Left ventricle myocardium inferior (tissue), 1 donor: ENCODE results near the gene HMGB1. TPM values are rescaled to one million over a fixed set of nuclear protein-coding genes. Genes with fewer than 3 reads are reported as not detected.

ENCODE experiments used
- DNase-seq: peaks from one replicate; pipeline ENCODE4 v3.0.0-alpha.2; 2020
- H3K27ac ChIP-seq: fragments of 200-600 bp; replicated peaks from 2 replicates; pipeline ENCODE4 v1.8.0; 2021
- H3K27me3 ChIP-seq: fragments of 200-600 bp; 2 replicates; pipeline ENCODE4 v1.8.0; 2021; ENCODE audit warnings: low read depth
- H3K36me3 ChIP-seq: fragments of 200-600 bp; 2 replicates; pipeline ENCODE4 v1.8.0; 2021
- H3K4me1 ChIP-seq: fragments of 200-600 bp; 2 replicates; pipeline ENCODE4 v1.8.0; 2021
- H3K4me3 ChIP-seq: fragments of 200-600 bp; 2 replicates; pipeline ENCODE4 v1.8.0; 2021; ENCODE audit warnings: mild to moderate bottlenecking, moderate library complexity
- H3K9me3 ChIP-seq: fragments of 200-600 bp; replicated peaks from 2 replicates; pipeline ENCODE4 v1.8.0; 2021
- intact Hi-C: fragments of 100-400 bp; cut with micrococcal nuclease; formaldehyde crosslinking; loops from one replicate; pipeline ENCODE4 v1.11.0; 2022
- total RNA-seq: library from RNA; stranded (reverse); fragmentation: NEBNext Ultra II Directional; extraction: Animal tissue kit (Norgen Biotek cat#: 25700); gene quantifications from one replicate; pipeline ENCODE4 v1.2.1, GENCODE V29; 2021
- TF ChIP-seq, protein P1 (sequence below): fragments of 200-600 bp; IDR thresholded peaks from 2 replicates; pipeline ENCODE4 v1.8.0; 2021; ENCODE audit warnings: antibody characterized with exemption, mild to moderate bottlenecking, borderline replicate concordance
- donor health status: DM: no; HTN: yes; CAD: no; lungs with severe emphysema.

The HMGB1 gene
- total RNA-seq, 1 donor from 2014 or later, result 161 TPM

DNA sequence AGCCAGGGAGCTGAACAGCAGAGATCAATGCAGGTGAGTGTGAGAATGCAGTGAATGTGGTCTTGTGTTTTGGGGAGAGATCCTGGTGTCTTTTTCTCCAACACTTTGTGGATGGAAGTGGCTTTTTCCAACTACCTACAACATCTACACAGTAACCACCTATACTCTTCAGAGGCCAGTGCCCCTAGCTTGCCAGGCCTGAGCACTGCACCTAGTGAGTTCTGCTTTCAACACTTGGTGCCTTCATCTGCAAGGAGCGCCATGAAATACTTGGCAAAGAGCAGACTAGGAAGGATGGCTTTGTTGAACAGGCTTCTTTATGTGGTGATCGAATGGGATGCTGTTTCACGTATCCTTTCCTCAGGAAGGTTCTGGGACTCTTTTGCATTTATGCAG is 21.3 kb upstream of the HMGB1 start:
- intact Hi-C loops, result loop anchor here (10.0 kb wide), 1 partner anchor 128 kb away; the partner anchor contains the start of gene USPL1
- Histone ChIP-seq H3K36me3 (no peaks in the 10 kb centered on the region), H3K27me3 (no peaks in the 10 kb centered on the region), H3K27ac (no peak overlapping the region), H3K9me3 (no peaks in the 10 kb centered on the region), H3K4me3 (no peak overlapping the region), H3K4me1 (peaks cover 12% of the 10 kb centered on the region)
- DNase-seq, result no peak
- TF ChIP-seq, protein P1, sequence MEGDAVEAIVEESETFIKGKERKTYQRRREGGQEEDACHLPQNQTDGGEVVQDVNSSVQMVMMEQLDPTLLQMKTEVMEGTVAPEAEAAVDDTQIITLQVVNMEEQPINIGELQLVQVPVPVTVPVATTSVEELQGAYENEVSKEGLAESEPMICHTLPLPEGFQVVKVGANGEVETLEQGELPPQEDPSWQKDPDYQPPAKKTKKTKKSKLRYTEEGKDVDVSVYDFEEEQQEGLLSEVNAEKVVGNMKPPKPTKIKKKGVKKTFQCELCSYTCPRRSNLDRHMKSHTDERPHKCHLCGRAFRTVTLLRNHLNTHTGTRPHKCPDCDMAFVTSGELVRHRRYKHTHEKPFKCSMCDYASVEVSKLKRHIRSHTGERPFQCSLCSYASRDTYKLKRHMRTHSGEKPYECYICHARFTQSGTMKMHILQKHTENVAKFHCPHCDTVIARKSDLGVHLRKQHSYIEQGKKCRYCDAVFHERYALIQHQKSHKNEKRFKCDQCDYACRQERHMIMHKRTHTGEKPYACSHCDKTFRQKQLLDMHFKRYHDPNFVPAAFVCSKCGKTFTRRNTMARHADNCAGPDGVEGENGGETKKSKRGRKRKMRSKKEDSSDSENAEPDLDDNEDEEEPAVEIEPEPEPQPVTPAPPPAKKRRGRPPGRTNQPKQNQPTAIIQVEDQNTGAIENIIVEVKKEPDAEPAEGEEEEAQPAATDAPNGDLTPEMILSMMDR, result no peak

- Histone ChIP-seq H3K9me3 (no peaks in the 10 kb centered on the region), H3K27ac (no peak overlapping the region), H3K4me1 (peaks cover 12% of the 10 kb centered on the region), H3K4me3 (no peak overlapping the region), H3K36me3 (no peaks in the 10 kb centered on the region), H3K27me3 (no peaks in the 10 kb centered on the region)
- DNase-seq, result no peak
- TF ChIP-seq, protein P1, result no peak
- intact Hi-C loops, result loop anchor here (10.0 kb wide), 1 partner anchor 128 kb away; the partner anchor contains the start of gene USPL1
Observed at GRCh38 chr13:30486230-30487074, 20.7 kb upstream of the HMGB1 start.

- Histone ChIP-seq H3K27me3 (no peaks in the 10 kb centered on the region), H3K36me3 (no peaks in the 10 kb centered on the region), H3K27ac (no peak overlapping the region), H3K9me3 (no peaks in the 10 kb centered on the region), H3K4me3 (no peak overlapping the region), H3K4me1 (no peaks in the 10 kb centered on the region)
- TF ChIP-seq, protein P1, result no peak
- DNase-seq, result no peak
- intact Hi-C loops, result loop anchor here (10.0 kb wide), 1 partner anchor 134 kb away; the partner anchor contains the start of gene USPL1
Observed at GRCh38 chr13:30481241-30481760, 15.6 kb upstream of the HMGB1 start.

DNA sequence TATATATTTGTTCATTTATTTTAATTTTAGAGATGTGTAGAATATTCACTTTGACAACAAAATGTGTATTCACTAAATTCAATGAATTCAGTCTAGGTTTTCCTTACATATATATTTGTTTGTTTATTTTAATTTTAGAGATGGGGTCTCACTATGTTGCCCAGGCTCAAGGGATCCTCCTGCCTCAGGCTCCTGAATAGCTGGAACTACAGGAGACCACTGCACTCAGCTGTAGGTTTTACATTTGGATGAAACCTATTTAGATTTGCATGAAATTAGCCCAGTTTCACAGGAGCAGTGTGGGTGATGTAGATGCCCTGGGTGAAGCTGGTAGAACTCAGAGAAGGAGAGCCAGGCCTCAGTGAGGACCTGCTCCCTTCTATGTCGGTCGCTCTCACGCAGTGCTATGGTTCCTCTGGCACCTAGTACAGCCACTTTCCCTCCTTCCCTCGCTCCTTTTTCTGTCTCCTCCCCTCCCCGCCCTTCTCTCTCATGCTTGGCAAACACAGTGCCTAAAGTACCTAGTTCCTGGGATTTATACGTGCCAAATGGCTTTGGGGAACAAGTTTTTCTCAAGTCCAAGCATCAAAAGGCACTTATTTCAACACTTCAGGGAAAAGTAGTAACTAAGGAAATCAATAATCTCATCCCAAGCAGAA is 14.7 kb upstream of the HMGB1 start:
- Histone ChIP-seq H3K4me1 (no peaks in the 10 kb centered on the region), H3K4me3 (no peak overlapping the region), H3K36me3 (no peaks in the 10 kb centered on the region), H3K27ac (no peak overlapping the region), H3K27me3 (no peaks in the 10 kb centered on the region), H3K9me3 (no peaks in the 10 kb centered on the region)
- TF ChIP-seq, protein P1, result no peak
- intact Hi-C loops, result loop anchor here (10.0 kb wide), 1 partner anchor 134 kb away; the partner anchor contains the start of gene USPL1
- DNase-seq, result no peak

DNA sequence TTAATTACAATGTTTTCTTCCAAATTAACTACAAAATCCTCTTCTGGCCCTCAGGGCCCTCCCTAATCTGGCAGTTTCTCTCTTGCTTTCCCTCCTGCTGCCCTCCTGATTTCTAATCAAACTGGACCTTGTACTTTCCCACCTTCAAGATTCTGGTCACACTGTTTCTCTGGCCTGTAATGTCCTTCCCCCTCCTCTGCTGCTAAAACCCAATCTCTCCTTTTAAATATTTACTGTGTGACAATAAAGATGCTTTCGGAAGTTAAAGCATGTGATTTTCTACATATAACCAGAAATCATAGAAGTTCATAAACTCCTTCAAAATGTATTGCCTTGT is 14.1 kb upstream of the HMGB1 start:
- H3K27ac ChIP-seq, result no peak overlapping the region
- intact Hi-C loops, result loop anchor here (10.0 kb wide), 1 partner anchor 135 kb away; the partner anchor contains the start of gene USPL1
- TF ChIP-seq, protein P1, result no peak
- DNase-seq, result no peak
- H3K4me1 ChIP-seq, result no peaks in the 10 kb centered on the region
- no peak overlapping the region for H3K4me3 ChIP-seq
- H3K36me3 ChIP-seq, result no peaks in the 10 kb centered on the region
- H3K9me3 ChIP-seq, result no peaks in the 10 kb centered on the region
- H3K27me3 ChIP-seq, result no peaks in the 10 kb centered on the region
